Upper lobe of right lung (tissue), 1 donor: ENCODE results near the gene TBC1D32. TPM values are rescaled to one million over a fixed set of nuclear protein-coding genes. Genes with fewer than 3 reads are reported as not detected.

Experiments
- ATAC-seq: fragments of 200-7000 bp; cut with Tn5 transposase; one replicate; pipeline ENCODE4 v1.9.1; 2020; ENCODE audit warnings: mild to moderate bottlenecking, moderate library complexity
- DNase-seq: peaks from one replicate; pipeline ENCODE4 v3.0.0-alpha.2; 2020
- H3K27ac ChIP-seq: fragments of 200-600 bp; one replicate; pipeline ENCODE4 v1.8.0; 2022
- H3K27me3 ChIP-seq: fragments of 200-600 bp; one replicate; pipeline ENCODE4 v1.8.0; 2022; ENCODE audit warnings: mild to moderate bottlenecking
- H3K36me3 ChIP-seq: fragments of 200-600 bp; one replicate; pipeline ENCODE4 v1.8.0; 2022
- H3K4me1 ChIP-seq: fragments of 200-600 bp; one replicate; pipeline ENCODE4 v1.8.0; 2022
- H3K4me3 ChIP-seq: fragments of 200-600 bp; one replicate; pipeline ENCODE4 v1.8.0; 2022; ENCODE audit warnings: mild to moderate bottlenecking
- H3K9me3 ChIP-seq: fragments of 200-600 bp; one replicate; pipeline ENCODE4 v1.8.0; 2022
- intact Hi-C: fragments of 100-400 bp; cut with DNase I; formaldehyde crosslinking; loops from one replicate; pipeline ENCODE4 v1.11.0; 2022
- total RNA-seq: library from RNA; stranded (reverse); fragmentation: NEBNext Ultra II Directional; extraction: Animal tissue kit (Norgen Biotek cat#: 25700); gene quantifications from one replicate; pipeline ENCODE4 v1.2.1, GENCODE V29; 2021
- TF ChIP-seq, protein P1 (sequence below): fragments of 200-600 bp; IDR thresholded peaks from one replicate; pipeline ENCODE4 v1.8.0; 2022; ENCODE audit warnings: antibody characterized with exemption
- donor health status: DM: no; HTN: yes; CAD: no; lungs with severe emphysema.

TBC1D32 gene
- total RNA-seq, 1 donor from 2014 or later: 5.4 TPM

DNA sequence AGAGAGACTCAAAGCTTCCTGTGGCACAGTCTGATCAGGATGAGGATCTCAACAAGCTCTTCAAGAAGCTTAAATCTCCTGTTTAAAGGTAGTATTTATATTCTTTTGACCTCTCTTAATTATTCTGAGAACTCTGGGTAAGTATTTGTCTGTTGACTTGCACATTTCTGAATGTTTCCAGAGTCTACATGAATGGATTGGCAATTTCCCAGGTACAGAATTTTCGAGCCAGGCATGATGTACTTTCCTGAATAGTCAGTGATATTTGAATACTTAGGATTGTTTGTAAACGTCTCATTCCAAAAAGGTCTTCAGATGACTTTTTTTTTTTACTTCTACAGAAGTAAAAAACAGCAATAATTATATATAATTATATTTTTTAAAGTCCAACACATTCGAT, 293.4 kb downstream of the TBC1D32 start:
- TF ChIP-seq, protein P1, sequence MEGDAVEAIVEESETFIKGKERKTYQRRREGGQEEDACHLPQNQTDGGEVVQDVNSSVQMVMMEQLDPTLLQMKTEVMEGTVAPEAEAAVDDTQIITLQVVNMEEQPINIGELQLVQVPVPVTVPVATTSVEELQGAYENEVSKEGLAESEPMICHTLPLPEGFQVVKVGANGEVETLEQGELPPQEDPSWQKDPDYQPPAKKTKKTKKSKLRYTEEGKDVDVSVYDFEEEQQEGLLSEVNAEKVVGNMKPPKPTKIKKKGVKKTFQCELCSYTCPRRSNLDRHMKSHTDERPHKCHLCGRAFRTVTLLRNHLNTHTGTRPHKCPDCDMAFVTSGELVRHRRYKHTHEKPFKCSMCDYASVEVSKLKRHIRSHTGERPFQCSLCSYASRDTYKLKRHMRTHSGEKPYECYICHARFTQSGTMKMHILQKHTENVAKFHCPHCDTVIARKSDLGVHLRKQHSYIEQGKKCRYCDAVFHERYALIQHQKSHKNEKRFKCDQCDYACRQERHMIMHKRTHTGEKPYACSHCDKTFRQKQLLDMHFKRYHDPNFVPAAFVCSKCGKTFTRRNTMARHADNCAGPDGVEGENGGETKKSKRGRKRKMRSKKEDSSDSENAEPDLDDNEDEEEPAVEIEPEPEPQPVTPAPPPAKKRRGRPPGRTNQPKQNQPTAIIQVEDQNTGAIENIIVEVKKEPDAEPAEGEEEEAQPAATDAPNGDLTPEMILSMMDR: no peak
- Histone ChIP-seq H3K4me1 (no peaks in the 10 kb centered on the region), H3K9me3 (no peaks in the 10 kb centered on the region), H3K27me3 (no peaks in the 10 kb centered on the region), H3K27ac (no peak overlapping the region), H3K4me3 (no peak overlapping the region), H3K36me3 (no peaks in the 10 kb centered on the region)
- intact Hi-C loops: no loop called here
- DNase-seq: no peak
- ATAC-seq: no peak

DNA sequence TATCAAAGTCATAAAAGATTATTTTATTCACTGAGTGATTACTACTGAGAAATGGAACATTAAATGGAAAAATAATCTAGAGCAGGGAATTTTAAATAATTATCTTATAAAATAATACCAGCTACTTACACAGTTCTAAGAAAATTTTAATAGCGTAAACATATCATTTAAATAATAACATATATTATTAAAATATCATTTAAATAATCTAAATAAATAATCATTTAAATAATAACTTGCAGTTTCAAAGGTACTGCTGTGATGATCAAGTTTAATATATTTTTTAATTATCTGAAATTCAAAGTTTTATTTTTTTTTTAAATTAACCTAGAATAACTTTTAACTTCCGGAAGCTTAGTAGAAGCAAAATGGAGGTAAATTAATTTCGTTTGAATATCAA, 301.2 kb downstream of the TBC1D32 start:
- Histone ChIP-seq H3K27me3 (no peaks in the 10 kb centered on the region), H3K4me3 (no peak overlapping the region), H3K9me3 (no peaks in the 10 kb centered on the region), H3K36me3 (no peaks in the 10 kb centered on the region), H3K27ac (no peak overlapping the region), H3K4me1 (no peaks in the 10 kb centered on the region)
- TF ChIP-seq, protein P1: no peak
- intact Hi-C loops: no loop called here
- ATAC-seq (no peak), DNase-seq (no peak)

DNA sequence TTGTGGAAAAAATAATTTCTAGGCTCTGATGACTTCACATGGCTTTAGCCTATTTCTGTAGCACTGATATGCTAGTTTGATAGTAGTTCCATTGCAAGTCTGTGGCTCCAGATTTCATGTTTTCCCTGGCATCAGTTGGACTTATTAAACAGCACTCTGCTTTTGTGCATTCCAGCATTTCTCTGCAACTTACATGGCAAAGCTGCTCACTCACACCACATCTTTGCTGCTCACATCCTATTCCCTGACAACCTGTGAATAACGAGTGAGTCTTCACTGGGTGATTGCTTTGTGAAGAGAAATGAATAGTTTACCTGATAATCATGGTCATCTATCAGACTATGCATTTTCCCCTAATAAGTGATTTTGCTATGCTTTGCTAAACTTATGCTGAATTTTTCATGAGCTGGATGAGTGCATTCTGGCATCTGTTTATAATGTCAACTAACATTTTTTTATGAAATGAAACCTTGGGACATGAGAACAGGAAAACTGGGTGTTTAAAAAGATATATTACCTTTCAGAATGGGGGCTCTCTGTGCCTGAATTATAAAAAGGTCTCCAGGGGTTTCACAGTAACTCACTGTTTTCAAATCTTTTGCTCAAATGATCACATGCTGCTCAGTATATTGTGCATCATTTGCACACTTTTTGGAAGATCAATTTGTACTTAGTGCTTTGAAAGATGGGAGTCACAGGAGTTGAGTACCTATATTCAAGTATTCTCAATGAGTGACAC, 301.8 kb downstream of the TBC1D32 start:
- TF ChIP-seq, protein P1: no peak
- no peaks in the 10 kb centered on the region for H3K36me3 ChIP-seq
- ATAC-seq (no peak), DNase-seq (no peak)
- H3K27me3 ChIP-seq: no peaks in the 10 kb centered on the region
- no peak overlapping the region for H3K27ac ChIP-seq
- H3K4me1 ChIP-seq: no peaks in the 10 kb centered on the region
- no peak overlapping the region for H3K4me3 ChIP-seq
- intact Hi-C loops: no loop called here
- no peaks in the 10 kb centered on the region for H3K9me3 ChIP-seq

Other genes starting within 250 kb of the TBC1D32 start
- 127 TPM for gene GJA1, start 101.2 kb upstream of the TBC1D32 start, total RNA-seq